Endothelial cell of umbilical vein (primary cell): ENCODE results near the gene CCM2. TPM values are rescaled to one million over a fixed set of nuclear protein-coding genes. Genes with fewer than 3 reads are reported as not detected.
A peak's percentile ranks its signal among the peaks of the same experiment; 100 is the strongest.

Source experiments
- BruUV-seq: library from RNA; stranded (reverse); fragments of 400-500 nt; replicated peaks from 2 replicates; lab custom pipeline; 2021; lab: Mats Ljungman, UMichigan
- CTCF ChIA-PET: fragments of 300-600, 350-600 bp; sonication (Branson Sonifier 250); formaldehyde crosslinking; loops from one replicate; lab custom pipeline; 2021; ENCODE audit warnings: antibody characterized with exemption, inconsistent platforms; lab: Charles Lee
- POLR2A ChIA-PET: fragments of 300-600, 350-600 bp; sonication (Branson Sonifier 250); formaldehyde crosslinking; loops from one replicate; lab custom pipeline; 2021; ENCODE audit warnings: antibody characterized with exemption, inconsistent platforms; lab: Charles Lee
- DNase-seq: peaks from one replicate; pipeline ENCODE4 v3.0.0-alpha.2; 2011; ENCODE audit warnings: low read depth, low spot score
- FAIRE-seq: peaks from 2 replicates; lab custom pipeline; 2011; peaks lifted over from hg19 to GRCh38; lab: Jason Lieb, UNC
- H2AFZ ChIP-seq: 2 replicates; pipeline ENCODE4 v1.6.0; 2012; ENCODE audit warnings: low read depth, low read length, control low read depth, inconsistent platforms
- H3K27ac ChIP-seq: 2 replicates; pipeline ENCODE4 v1.5.1; 2011; ENCODE audit warnings: low read depth, mild to moderate bottlenecking, control low read depth, low read length, moderate library complexity; ENCODE audit not compliant: insufficient read depth
- H3K27me3 ChIP-seq, 2 experiments: 2 replicates each; pipeline versions ENCODE4 v1.6.0 to v1.6.1; 2011; ENCODE audit warnings: low read length in 2 of 2, mixed read lengths in 1 of 2; ENCODE audit not compliant: control insufficient read depth in 2 of 2, insufficient read depth in 2 of 2
- H3K36me3 ChIP-seq, 2 experiments: 2 replicates in 1 of 2; 3 replicates in 1 of 2; pipeline ENCODE4 v1.5.1; 2011; ENCODE audit warnings: low read length in 2 of 2, mild to moderate bottlenecking in 1 of 2, moderate library complexity in 1 of 2; ENCODE audit not compliant: control insufficient read depth in 2 of 2, insufficient read depth in 2 of 2; ENCODE audit errors: extremely low read depth in 1 of 2
- H3K4me1 ChIP-seq: 3 replicates; pipeline ENCODE4 v1.5.1; 2011; ENCODE audit warnings: mild to moderate bottlenecking, low read length; ENCODE audit not compliant: control insufficient read depth, insufficient read depth; ENCODE audit errors: extremely low read depth
- H3K4me2 ChIP-seq: 2 replicates; pipeline ENCODE4 v1.6.1; 2011; ENCODE audit warnings: low read length, control low read depth, mixed read lengths; ENCODE audit not compliant: insufficient read depth
- H3K4me3 ChIP-seq, 3 experiments: fragments of 200-600 bp in 1 of 3; sonication (generic), shearing (Covaris generic) in 1 of 3; replicated peaks in 1 of 3; 2 replicates each; pipeline ENCODE4 v1.5.1; 2011 to 2016; ENCODE audit warnings: control low read depth in 3 of 3, low read length in 3 of 3, mild to moderate bottlenecking in 2 of 3, inconsistent platforms in 1 of 3, low read depth in 1 of 3, moderate library complexity in 1 of 3; ENCODE audit not compliant: insufficient read depth in 1 of 3
- H3K79me2 ChIP-seq: 2 replicates; pipeline ENCODE4 v1.6.0; 2012; ENCODE audit warnings: low read length, inconsistent platforms; ENCODE audit not compliant: control insufficient read depth, insufficient read depth
- H3K9ac ChIP-seq: replicated peaks from 2 replicates; pipeline ENCODE3; 2011; ENCODE audit warnings: low read length, control low read depth; ENCODE audit not compliant: insufficient read depth; ENCODE audit errors: extremely low read depth
- H3K9me1 ChIP-seq: replicated peaks from 3 replicates; pipeline ENCODE4 v1.6.0; 2011; ENCODE audit warnings: mild to moderate bottlenecking, low read length; ENCODE audit not compliant: control insufficient read depth, insufficient read depth; ENCODE audit errors: extremely low read depth
- H3K9me3 ChIP-seq: replicated peaks from 2 replicates; pipeline ENCODE4 v1.5.1; 2012; ENCODE audit warnings: low read length, inconsistent platforms; ENCODE audit not compliant: control insufficient read depth, insufficient read depth
- H4K20me1 ChIP-seq: replicated peaks from 2 replicates; pipeline ENCODE3; 2011; ENCODE audit warnings: mild to moderate bottlenecking, low read length; ENCODE audit not compliant: control insufficient read depth, insufficient read depth; ENCODE audit errors: extremely low read depth
- EZH2 ChIP-seq: IDR thresholded peaks from 2 replicates; pipeline ENCODE4 v1.6.1; 2012; ENCODE audit warnings: borderline replicate concordance, low read depth, mild to moderate bottlenecking, moderate library complexity, low read length, inconsistent platforms; ENCODE audit not compliant: severe bottlenecking
- FOS ChIP-seq: IDR thresholded peaks from 2 replicates; pipeline ENCODE4 v1.6.1; 2011; ENCODE audit warnings: mild to moderate bottlenecking, low read length, moderate library complexity, borderline replicate concordance; ENCODE audit not compliant: insufficient read depth
- JUN ChIP-seq: IDR thresholded peaks from 2 replicates; pipeline ENCODE4 v1.6.1; 2011; ENCODE audit warnings: borderline replicate concordance, low read depth; ENCODE audit not compliant: insufficient read length, insufficient read depth
- MYC ChIP-seq: IDR thresholded peaks from one replicate; pipeline ENCODE4 v1.6.1; 2011; ENCODE audit warnings: mild to moderate bottlenecking, low read depth, low read length
- POLR2A ChIP-seq: IDR thresholded peaks from 2 replicates; pipeline ENCODE4 v1.6.1; 2012; ENCODE audit warnings: low read depth, mild to moderate bottlenecking, control low read depth, low read length
- POLR2AphosphoS5 ChIP-seq: IDR thresholded peaks from 2 replicates; pipeline ENCODE4 v1.6.1; 2012; ENCODE audit warnings: low read depth, mild to moderate bottlenecking, control low read depth, low read length, moderate library complexity; ENCODE audit not compliant: insufficient read depth
- dilution Hi-C: fragments of 300-500 bp; cut with MboI; formaldehyde crosslinking; loops from one replicate; pipeline ENCODE4 v1.15.0; 2019; ENCODE audit warnings: low sequenced_read_pairs; ENCODE audit not compliant: extremely low pct_ligation_motif_present
- intact Hi-C: fragments of 100-400 bp; cut with micrococcal nuclease; formaldehyde crosslinking; loops from one replicate; pipeline ENCODE4 v1.10.0; 2022
- polyA plus RNA-seq, 4 experiments: library from polyadenylated mRNA; depleted of rRNA in 3 of 4; stranded (reverse) in 3 of 4; unstranded in 1 of 4; fragments of >200 nt; gene quantifications; 2 replicates each; pipeline versions ENCODE4 v1.2.1 to v1.2.3, GENCODE V29; 2011 to 2012; ENCODE audit warnings: missing spikeins in 1 of 4
- total RNA-seq: library from RNA; stranded (reverse); gene quantifications from 2 replicates; pipeline ENCODE4 v1.2.3, GENCODE V29; 2021
- TF ChIP-seq, protein P1 (sequence below): IDR thresholded peaks from 2 replicates; pipeline ENCODE4 v1.6.1; 2011; ENCODE audit not compliant: insufficient read depth, insufficient read length
- TF ChIP-seq, protein P2 (sequence below), 2 donors: IDR thresholded peaks; 1 replicate in 1 of 2; 2 replicates in 1 of 2; pipeline ENCODE4 v1.5.1; 2011; ENCODE audit warnings: low read length in 2 of 2, mild to moderate bottlenecking in 2 of 2, moderate library complexity in 2 of 2, control low read depth in 1 of 2, inconsistent platforms in 1 of 2, low read depth in 1 of 2; ENCODE audit not compliant: insufficient read depth in 1 of 2; ENCODE audit errors: extremely low read depth in 1 of 2

The CCM2 gene
- total and polyA plus RNA-seq, 2 donors (not counting 3 experiments of a cell fraction or from before 2014, with no cell fraction given): 66.1 to 70.4 TPM

DNA sequence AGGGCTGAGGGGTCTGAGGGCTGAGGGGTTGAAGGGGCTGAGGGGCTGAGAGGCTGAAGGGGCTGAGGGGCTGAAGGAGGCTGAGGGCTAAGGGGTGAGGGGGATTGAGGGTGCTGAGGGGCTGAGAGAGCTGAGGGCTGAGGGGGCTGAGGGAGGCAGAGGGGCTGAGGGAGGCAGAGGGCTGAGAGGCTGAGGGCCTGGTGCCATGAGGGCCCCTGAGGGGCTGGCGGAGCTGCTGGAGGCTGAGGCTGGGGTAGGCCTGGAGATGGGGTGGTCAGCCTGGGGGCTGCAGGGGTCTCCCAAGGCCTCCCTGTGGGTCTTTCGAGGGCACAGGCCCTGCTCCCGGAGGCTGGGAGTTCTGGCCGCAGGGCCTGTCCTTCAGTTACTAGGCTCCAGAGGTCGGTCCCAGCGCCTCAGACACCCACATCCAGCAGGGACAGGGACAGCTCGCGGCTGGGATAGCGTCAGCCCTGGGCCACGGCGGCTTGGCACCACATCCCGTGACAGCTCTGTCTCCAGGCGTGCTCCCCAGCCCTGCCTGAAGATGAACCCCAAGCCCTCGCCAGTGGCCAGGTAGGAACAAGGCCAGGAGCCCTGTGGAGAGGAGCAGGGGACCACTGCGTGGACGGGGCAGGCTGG lies 38.0 kb upstream of the CCM2 start:
- Histone ChIP-seq H2AFZ (peak overlapping the region; percentile 99), H3K9ac (no peak overlapping the region), H3K79me2 (no peaks in the 10 kb centered on the region), H3K27ac (no peak overlapping the region), H3K4me1 (peaks cover 3% of the 10 kb centered on the region), H3K4me3 (peak overlapping the region in 1 of 3 experiments; percentile 27), H3K27me3 (peaks cover 2 to 4% of the 10 kb centered on the region in 2 experiments), H3K36me3 (no peaks in the 10 kb centered on the region), H3K9me3 (no peaks in the 10 kb centered on the region), H3K4me2 (no peak overlapping the region), H3K9me1 (no peaks in the 10 kb centered on the region), H4K20me1 (no peaks in the 10 kb centered on the region)
- ChIA-PET POLR2A (no interaction called here), CTCF (interaction anchor here (1.1 to 6.3 kb wide), 3 partner anchors 11 to 175 kb away, joined by 4 to 55 read pairs (median 40); no protein-coding TSS in a partner anchor)
- TF ChIP-seq JUN (no peak), POLR2AphosphoS5 (no peak), FOS (no peak), MYC (no peak), EZH2 (no peak), POLR2A (no peak)
- TF ChIP-seq, protein P1, sequence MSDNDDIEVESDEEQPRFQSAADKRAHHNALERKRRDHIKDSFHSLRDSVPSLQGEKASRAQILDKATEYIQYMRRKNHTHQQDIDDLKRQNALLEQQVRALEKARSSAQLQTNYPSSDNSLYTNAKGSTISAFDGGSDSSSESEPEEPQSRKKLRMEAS: no peak
- TF ChIP-seq, protein P2, sequence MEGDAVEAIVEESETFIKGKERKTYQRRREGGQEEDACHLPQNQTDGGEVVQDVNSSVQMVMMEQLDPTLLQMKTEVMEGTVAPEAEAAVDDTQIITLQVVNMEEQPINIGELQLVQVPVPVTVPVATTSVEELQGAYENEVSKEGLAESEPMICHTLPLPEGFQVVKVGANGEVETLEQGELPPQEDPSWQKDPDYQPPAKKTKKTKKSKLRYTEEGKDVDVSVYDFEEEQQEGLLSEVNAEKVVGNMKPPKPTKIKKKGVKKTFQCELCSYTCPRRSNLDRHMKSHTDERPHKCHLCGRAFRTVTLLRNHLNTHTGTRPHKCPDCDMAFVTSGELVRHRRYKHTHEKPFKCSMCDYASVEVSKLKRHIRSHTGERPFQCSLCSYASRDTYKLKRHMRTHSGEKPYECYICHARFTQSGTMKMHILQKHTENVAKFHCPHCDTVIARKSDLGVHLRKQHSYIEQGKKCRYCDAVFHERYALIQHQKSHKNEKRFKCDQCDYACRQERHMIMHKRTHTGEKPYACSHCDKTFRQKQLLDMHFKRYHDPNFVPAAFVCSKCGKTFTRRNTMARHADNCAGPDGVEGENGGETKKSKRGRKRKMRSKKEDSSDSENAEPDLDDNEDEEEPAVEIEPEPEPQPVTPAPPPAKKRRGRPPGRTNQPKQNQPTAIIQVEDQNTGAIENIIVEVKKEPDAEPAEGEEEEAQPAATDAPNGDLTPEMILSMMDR (IDR thresholded peaks at IDR 0.05; ENCODE audit: extremely low read depth in 1 of 2, insufficient read depth in 1 of 2, low read depth in 1 of 2, low read length in 2 of 2): no peak
- intact Hi-C loops (no loop called here), dilution Hi-C loops (no loop called here)
- FAIRE-seq (no peak), DNase-seq (no peak)
- BruUV-seq: no TSS peak
